GM19324 (cell line): ENCODE results near the gene WDFY4.

Experiments
- ATAC-seq: cut with Tn5 transposase; IDR thresholded peaks from one replicate; pipeline ENCODE4 v1.9.1; 2021; ENCODE audit warnings: mild to moderate bottlenecking, moderate library complexity; ENCODE audit not compliant: unreplicated experiment, low FRiP score

WDFY4 gene

GRCh38 chr10:48767373-48768143, 82.9 kb downstream of the WDFY4 start:
- no peak for ATAC-seq

GRCh38 chr10:48768144-48768766, 83.6 kb downstream of the WDFY4 start:
- ATAC-seq: no peak

GRCh38 chr10:48768926-48769325, 84.3 kb downstream of the WDFY4 start:
- no peak for ATAC-seq

- ATAC-seq: no peak
These were observed 85.2 kb downstream of the WDFY4 start for GRCh38 chr10:48769706-48770435.

GRCh38 chr10:48770561-48771089, 86.0 kb downstream of the WDFY4 start:
- ATAC-seq: no peak

- no peak for ATAC-seq
These were observed 86.6 kb downstream of the WDFY4 start for GRCh38 chr10:48771234-48771633.

GRCh38 chr10:48772059-48772458, 87.4 kb downstream of the WDFY4 start:
- no peak for ATAC-seq

GRCh38 chr10:48773580-48773979, 88.9 kb downstream of the WDFY4 start:
- ATAC-seq: no peak

GRCh38 chr10:48774416-48775205, 89.9 kb downstream of the WDFY4 start:
- no peak for ATAC-seq

GRCh38 chr10:48775206-48775517, 90.5 kb downstream of the WDFY4 start:
- ATAC-seq: no peak

- ATAC-seq: no peak
These were observed 91.4 kb downstream of the WDFY4 start for GRCh38 chr10:48776005-48776522.

GRCh38 chr10:48776528-48776927, 91.9 kb downstream of the WDFY4 start:
- no peak for ATAC-seq

- no peak for ATAC-seq
These were observed 92.4 kb downstream of the WDFY4 start for GRCh38 chr10:48777110-48777509.

- no peak for ATAC-seq
These were observed 93.7 kb downstream of the WDFY4 start for GRCh38 chr10:48778193-48778857.

GRCh38 chr10:48779077-48779476, 94.4 kb downstream of the WDFY4 start:
- ATAC-seq: no peak

- ATAC-seq: no peak
These were observed 95.0 kb downstream of the WDFY4 start for GRCh38 chr10:48779546-48780152.

GRCh38 chr10:48780341-48780740, 95.7 kb downstream of the WDFY4 start:
- no peak for ATAC-seq

GRCh38 chr10:48782386-48782785, 97.7 kb downstream of the WDFY4 start:
- no peak for ATAC-seq

- ATAC-seq: no peak
These were observed 99.4 kb downstream of the WDFY4 start for GRCh38 chr10:48784031-48784430.
